HG02970 (cell line): Measurements from ENCODE around the gene MUC2.

Source experiments
- ATAC-seq: cut with Tn5 transposase; IDR thresholded peaks from one replicate; pipeline ENCODE4 v1.9.1; 2021; ENCODE audit warnings: mild to moderate bottlenecking, moderate library complexity, moderate number of reproducible peaks; ENCODE audit not compliant: unreplicated experiment, low FRiP score

MUC2 gene

DNA sequence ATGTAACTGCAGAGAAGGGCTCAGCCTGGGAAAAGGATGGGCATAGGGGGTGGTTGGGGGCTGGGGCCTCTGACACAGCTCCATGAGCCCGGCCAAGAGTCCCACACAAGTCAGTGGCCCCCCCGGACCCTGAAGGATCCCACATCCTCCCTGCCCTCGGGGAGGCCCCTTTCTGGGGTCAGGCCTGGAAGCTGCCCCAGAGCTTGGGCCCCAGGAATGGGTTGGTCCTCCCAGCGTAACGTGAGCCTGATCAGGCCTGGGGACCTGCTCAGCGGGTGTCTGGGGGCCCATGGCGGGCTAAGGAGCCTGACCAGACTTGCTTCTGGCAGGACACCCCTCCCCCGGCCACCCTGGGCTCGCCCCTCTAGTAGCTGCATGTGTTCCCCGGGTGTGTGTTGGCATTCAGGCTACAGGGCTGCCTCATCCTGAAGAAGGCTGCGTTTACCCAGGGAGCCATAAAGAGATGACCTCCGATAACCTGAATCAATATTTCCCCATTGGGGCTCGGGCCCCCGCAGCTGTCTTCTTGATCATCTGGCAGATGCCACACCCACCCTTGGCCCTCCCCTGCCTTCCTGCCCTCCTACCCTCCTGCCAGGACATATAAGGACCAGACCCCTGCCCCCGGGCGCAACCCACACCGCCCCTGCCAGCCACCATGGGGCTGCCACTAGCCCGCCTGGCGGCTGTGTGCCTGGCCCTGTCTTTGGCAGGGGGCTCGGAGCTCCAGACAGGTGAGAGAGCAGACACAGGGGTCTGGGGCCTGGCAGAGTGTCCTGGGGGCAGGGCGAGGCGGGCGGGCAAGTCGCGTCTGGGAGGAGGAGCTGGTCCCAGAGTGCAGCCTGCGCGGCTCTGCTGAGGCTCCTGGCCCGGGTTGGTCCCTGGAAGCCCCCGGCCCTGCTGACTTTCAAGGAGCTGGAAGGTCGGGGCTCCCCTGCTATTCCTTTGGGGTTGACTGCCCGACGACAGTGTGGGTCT lies at the start of gene MUC2:
Gene MUC2, plus strand, starts transcription at position 631 of the 978 bp plus-strand sequence.
- no peak for ATAC-seq

DNA sequence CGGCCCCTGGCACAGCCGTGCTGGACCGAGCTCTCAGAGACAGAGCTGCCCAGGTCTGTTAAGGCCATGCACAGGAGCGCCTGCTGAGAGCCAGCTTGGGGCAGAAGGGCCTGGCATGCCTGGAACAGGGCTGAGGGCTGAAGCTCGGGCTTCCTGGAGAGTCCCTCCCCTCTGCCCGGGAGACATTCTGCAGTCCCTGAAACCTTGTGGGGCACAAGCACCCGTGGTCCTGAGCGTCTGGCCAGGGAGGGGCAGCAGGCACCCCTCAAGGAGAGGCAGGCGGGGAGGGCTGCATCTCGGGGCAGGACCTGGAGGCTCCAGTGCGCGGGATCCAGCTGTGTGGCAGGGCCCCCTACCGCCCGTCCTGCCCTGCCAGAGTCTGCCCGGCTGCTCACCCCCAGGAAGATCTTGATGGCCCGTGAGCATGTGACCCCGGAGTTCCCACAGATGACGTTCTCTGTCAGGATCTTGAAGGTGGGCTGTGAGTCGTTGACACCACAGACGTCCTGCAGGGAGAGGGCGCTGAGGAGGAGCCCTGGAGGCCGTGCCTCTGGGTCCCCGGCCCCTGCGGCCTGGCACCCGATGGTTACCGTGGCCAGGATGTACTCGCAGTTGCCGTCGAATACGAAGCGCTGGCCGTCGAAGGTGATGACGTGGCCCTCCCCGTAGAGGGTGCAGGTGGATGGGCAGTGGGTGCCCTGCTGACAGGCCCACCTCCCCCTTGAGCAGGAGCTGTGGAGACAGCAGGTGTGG lies 49.1 kb upstream of the MUC2 start:
- no peak for ATAC-seq

DNA sequence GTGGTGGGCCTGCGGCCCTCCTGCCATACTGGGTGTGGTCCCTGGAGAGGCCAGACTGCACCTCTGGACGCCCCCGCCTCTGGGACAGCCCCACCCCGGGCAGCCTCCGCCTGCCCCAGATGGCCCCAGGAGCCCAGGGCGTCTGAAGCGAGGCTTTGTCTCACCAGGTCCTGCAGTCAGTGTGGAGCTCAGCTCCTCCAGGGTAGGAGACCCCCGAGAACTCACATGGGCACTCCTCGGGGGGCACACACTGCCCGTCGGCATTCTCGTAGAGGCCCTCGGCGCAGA lies 48.6 kb upstream of the MUC2 start:
- ATAC-seq: no peak

DNA sequence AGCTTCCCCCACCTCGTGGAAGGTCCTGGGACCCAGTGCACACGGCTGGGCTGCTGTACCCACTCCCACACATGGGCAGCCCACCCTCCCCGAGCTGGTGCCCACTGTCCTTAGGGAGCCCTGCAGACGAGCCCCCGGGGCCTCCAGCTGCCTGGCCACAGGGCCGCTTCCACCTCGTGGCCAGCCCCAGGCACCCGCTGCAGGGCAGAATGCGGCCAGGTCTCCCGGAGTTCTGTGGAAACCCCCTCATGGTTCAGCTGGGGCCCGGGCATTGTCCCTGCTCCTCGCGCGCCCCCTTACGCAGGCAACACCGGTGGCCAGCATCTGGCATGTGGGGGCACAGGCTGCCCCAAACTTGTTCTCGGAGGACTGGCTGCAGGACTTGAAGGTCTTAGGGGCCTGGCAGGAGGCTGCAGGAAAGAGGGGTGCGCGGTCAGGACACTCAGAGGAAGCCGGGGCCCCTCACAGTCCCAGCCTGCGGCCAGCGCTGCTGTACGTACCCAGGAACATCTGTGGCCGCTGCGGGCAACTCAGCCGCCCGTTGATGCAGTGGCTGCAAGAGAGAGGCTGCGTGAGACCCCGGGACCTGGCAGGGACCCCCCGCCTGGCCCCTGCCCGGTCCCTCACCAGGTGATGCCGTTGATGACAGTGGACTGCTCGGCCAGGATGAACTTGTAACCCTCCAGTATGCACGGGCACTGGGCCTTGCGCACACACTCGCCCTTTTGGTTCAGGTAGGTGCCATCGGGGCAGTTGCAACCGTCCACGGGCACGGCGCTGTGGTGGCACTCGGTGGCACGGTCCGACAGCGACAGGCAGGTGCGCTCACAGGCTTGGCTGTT lies 47.8 kb upstream of the MUC2 start:
- ATAC-seq: no peak

DNA sequence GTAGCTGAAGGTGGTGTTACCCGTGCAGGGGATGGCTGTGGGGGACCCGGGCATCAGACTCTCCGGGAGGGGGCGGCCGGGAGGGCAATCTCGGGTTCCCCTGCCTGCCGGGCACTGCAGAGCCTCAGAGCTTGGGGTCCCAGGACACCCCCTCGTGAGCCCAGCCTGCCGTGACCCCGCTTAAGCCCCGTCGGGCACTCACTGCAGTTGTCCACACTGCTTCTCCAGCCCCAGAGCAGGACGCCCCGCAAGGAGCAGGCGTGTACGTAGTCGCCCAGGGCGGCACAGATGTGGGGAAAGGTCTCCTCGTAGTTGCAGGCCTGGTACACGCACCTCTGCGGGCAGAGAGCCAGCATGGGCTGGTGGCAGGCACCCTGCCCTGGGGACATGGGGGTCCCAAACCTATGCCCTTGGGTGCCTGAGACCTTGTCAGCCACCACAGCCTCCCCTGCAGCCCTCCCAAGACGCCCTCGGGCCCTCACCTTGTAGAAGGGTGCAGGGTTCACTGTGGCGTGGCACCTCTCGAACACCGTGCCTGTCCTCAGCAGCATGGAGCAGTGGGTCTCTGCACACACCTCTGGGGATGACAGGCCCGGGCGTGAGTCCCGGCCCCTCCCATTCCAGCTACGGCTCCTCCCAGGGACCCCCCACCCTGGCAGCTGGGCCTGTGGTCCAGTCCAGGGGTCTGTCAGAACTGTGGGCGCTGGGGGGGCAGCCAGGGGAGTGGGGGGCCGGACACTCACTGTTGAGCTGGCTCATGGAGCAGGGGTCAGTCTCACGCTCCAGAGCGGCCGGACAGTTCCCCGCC lies 47.0 kb upstream of the MUC2 start:
- ATAC-seq: no peak

DNA sequence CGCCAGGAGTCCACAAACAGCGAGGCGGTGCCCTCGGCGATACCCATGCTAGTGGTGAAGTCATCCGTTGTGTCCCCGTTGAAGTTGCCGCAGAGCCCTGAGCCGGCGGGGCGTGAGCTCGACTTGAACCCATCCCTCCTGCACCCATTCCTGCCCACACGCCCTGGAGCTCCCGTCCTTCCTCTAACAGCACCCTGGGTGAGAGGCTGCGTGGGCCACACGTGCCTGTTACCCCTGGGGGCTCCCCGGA lies 46.5 kb upstream of the MUC2 start:
- ATAC-seq: no peak

DNA sequence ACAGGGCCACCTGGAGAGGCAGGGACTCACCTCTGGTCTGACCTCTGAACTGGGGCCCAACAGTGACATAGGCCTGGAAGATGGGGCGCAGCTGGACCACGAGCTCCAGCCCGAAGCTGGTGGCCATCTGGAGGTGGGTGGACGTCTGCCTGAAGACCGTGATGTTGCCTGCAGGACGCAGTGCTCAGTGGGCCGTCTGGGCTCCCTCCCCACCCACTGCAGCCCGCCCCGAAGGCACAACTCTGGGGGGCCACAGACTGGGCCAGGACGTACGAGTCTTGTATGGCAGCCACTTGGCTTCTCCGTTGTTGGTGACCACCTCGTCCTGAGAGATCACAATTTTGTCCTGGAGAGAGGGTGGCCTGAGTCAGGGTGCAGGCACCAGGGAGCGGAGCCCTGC lies 46.1 kb upstream of the MUC2 start:
- ATAC-seq: no peak

DNA sequence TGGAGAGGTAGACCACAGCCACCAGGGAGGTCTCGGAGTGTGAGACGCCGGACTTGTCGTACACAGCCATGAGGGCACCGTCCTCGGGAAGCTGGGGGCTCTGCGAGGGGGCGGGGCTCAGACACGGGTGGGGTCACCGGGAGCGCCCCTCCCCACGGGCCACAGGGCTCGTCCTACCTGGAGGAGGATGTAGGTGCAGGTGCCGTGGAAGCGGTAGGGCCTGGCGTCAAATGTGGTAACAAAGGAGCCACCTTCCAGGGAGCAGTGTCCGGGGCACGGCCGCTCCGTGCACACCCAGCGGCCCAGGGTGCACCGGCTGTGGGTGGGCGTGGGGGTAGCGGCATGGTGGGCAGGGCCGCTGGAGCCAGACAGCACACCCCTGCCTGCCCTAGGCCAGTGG lies 45.6 kb upstream of the MUC2 start:
- ATAC-seq: no peak

DNA sequence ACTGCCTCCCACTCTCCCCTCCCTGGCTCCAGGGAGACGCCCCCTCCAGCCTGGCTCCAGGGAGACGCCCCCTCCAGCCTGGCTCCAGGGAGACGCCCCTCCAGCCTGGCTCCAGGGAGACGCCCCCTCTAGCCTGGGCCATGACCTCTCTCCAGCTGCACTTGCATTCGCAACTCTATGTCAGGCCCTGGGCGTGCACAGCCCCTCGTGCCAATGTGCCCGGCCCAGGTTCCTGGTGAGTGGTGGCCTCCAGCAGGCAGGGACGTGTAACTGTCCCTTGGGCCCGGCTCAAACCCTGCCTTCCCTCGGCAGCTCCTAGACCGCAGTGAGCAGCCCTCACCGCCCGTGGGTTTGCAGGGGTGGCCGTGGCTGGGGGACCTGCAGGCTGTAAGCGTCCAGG lies 45.0 kb upstream of the MUC2 start:
- no peak for ATAC-seq

DNA sequence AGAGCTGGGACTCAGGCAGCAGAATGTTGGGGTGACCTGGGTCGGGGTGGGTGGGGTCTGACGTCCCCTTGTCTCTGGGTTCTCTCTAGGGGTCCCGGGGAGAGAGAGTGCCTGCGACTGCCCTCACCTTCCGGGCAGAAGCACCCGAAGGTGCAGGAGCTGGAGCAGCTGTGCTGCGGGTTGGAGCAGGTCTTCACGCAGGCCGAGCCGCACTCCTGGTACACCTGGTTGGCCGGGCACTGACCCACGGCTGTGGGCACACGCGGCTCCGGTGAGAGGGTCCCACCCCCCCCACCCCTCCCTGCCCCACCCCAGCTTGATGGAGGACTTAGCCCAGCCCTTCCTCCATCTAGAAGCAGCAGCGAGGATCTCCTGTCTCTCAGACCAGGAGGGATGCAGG lies 44.6 kb upstream of the MUC2 start:
- ATAC-seq: no peak

DNA sequence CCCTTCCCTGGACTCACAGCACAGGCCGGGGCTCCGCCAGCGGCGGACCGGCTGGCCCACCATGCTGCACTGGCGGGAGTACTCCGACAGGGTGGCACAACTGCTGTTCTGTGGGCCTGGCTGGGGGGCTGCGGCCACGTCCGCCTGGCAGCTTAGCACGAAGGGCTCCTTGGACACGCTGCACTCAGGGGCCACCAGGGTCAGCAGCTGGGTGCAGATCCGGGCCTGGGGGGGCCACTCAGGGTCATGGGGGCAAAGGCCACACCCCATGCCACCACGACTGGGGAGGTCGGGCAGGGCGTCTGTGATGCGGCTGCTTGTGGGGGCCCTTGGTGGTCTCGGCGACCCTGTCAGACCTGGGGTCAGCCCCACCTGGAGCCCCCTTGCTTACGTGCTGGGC lies 44.1 kb upstream of the MUC2 start:
- ATAC-seq: no peak

DNA sequence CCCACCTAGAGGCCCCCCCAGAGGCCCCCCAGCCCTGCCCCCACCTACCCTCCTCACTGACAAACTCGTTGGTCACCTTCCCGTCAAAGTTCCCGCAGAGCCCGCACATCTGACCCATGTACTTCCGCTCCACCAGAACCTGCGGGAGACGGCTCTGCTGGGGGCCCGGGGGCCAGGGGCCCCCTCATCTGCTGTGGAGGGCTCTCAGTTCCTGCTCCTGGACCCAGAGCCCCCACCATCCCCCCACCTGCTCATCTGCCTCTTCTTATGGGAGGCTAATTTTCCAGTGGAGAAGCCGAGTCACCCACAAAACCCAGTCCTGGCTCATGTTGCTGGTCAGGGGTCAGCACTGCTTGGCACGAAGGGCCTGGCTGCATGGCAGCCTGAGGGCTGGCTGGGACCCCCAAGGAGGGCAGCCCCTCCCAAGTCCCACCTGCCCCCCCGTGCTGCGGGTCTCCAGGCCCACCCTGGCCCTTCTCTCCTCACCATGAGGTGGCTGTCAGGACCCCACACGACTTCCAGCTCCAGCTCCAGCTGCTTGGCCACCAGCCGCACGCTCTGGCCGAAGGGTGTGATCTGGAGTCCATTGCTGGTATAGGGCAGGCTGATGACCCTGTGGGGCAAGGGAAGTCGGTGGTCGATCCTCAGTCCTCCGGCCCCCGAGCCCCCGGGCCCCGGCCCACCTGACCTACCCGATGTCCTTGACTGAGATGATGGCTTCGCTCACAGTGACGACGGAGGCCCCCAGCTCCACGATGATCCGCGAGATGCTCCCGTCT lies 43.4 kb upstream of the MUC2 start:
- ATAC-seq: no peak

DNA sequence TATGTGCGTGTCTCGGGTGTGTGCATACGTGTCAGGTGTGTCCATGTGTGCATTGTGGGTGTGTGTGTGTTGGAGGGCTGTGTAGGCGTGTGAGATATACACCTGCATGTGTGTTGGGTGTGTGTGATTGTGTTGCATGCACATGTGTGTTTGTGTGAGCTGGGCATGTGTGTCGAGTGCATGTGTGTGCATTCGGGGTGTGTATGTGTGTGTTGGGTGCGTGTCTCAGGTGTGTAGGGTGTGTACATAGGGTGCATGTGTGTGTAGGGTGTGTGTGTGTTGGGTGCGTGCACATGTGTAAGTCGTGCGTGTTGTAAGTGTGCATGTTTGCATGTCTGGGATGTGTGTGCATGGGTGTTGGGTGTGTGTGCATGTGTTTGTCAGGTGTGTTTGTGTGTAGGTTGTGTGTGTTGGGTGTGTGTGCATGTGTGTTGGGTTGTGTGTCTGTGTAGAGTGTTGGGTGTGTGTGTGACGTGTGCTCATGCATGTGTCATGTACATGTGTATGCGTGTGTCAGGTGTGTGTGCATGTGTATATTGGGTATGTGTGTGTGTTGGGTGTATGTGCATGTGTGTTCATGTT lies 42.3 kb upstream of the MUC2 start:
- no peak for ATAC-seq

DNA sequence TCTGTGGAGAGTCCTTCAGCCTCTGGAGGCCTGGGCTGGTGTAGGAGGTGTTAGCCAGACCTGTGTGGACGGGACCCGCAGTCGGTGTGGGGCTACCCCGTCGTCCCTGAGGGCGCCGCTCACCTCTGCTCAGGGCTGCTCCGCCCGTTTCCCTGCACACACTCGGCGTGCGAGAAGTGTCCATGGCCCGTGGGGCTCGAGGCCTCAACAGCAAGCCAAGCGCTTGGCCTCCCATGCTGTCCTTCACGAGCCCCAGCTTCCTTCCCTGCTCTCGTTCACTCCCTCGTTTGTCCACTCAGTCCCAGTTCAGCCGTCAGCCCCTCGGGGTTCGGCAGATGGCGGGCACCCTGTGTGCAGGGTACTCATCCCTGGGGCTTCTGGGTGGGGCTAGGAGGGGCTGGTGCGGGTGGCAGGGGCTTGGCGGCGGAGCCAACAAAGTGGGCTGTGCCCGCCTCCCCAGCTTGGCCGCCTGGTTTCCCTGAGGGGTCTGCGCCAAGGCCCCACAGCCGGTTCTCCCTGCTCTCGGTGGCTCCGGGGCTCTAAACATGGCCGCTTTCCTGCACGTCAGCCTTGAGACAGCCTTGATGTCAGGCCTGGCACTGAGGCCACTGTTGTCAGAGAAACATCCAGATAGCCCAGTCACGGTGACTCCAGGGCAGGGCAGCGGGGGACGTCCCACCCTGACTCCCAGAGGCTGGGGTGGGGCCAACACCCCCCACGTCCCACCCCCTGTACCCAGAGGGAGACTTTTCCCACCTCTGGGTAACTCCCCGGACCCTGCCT lies 41.5 kb upstream of the MUC2 start:
- ATAC-seq: no peak

DNA sequence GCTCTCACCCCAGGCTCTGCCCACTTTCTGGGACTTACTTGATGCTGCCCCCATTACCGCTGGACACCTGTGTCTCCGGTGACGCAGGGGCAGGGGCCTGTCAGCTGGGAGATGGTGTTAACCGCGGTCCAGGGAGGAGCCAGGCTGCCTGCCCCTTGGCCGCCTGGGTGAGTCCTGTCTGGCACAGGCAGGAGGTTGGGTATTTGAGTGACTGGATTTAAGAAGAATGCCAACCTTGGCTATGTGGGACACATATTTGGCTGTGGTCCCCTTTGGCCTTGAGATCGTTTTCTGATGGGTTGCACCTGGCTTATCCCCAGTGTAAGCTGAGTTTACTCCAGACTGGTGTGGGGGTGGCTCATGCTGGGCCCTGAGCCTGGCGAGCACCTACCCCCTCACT lies 40.7 kb upstream of the MUC2 start:
- no peak for ATAC-seq

DNA sequence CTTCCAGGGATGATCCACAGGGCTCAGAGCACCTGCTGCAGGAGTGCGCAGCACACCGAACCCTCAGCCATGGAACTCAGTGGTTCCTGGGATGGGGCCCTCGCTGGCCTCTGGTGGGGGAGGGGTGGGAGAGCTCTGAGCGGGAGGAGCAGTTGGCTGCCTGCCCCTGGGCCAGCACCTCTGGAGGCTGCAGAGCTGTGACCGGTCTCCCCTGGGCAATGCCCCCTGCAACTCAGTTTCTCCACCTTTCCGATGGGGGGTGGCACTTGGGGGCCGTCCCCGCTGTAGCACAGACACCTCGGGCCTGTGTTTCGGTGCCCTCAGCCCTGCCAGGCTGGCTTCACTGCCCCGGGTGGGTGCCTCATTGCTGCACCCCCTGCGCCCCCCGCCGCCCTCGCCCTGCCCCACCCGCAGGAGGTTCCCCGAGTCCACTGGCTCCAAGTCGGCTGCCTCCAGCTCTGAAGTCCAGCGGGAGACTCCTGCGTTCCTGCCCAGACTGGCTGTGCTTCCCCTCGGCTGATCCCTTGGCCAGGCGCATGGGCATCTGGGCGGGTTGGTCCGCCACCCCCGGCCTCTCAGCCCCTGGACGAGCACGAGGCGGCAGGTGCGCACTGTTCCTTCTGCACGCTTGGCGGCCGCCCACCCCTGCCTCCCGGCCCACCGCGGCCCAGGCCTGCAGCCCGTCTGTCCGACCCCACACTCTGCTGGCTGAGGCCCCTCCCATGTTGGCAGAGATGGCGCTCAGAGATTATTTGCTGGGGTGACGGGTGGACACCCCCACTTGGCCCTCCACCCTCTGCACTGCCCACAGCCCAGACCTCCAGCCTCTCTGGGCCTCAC lies 40.0 kb upstream of the MUC2 start:
- no peak for ATAC-seq

DNA sequence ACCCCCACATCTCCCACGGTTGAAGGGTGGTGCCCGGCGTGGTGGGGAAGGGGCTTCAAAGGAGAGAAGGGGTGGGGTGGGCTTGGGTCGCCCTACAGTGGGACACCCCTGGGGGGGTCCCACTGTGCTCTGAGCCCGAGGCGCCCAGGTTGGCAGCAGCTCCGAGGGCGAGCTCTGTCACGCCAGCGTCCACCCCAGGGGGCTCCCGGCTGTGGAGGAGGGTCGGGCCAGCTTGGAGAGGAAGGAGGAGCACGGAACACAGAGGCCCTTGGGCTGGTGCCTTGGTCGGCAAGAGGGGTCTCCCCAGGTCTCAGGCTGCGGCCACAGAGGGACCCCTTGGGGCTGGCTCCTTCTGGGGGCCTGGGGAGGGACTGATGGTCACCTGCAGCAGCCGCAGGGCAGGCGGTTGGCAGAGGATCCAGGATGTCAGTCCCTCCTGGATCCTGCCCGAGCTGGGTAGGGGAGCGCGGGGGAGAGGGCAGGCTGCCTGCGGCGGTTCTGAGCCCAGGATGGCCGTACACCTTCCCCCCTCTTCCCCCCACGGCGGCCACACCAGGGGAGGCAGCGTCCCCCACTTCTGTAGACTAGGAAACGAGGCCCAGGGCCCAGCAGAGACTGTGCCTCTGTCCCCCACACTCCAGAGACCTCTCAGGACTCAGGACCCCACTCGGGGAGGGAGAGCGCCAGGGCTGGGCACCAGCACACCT lies 38.9 kb upstream of the MUC2 start:
- ATAC-seq: no peak
